HG03571 (cell line): Measurements from ENCODE around the gene THSD7B.

Source experiments
- ATAC-seq: cut with Tn5 transposase; IDR thresholded peaks from one replicate; pipeline ENCODE4 v1.9.1; 2021; ENCODE audit not compliant: unreplicated experiment

Gene THSD7B

GRCh38 chr2:137333386-137334165 is 568.2 kb downstream of the THSD7B start:
- ATAC-seq, result no peak

GRCh38 chr2:137336067-137336466 is 570.7 kb downstream of the THSD7B start:
- ATAC-seq, result no peak

GRCh38 chr2:137339051-137339450 is 573.7 kb downstream of the THSD7B start:
- no peak for ATAC-seq

GRCh38 chr2:137345994-137346393 is 580.6 kb downstream of the THSD7B start:
- ATAC-seq, result no peak

GRCh38 chr2:137348301-137348700 is 583.0 kb downstream of the THSD7B start:
- ATAC-seq, result no peak

- no peak for ATAC-seq
Measured at GRCh38 chr2:137357634-137358033, 592.3 kb downstream of the THSD7B start.

GRCh38 chr2:137367361-137367760 is 602.0 kb downstream of the THSD7B start:
- ATAC-seq, result no peak

GRCh38 chr2:137369106-137369505 is 603.8 kb downstream of the THSD7B start:
- no peak for ATAC-seq

GRCh38 chr2:137379186-137379585 is 613.8 kb downstream of the THSD7B start:
- no peak for ATAC-seq

GRCh38 chr2:137380610-137381009 is 615.3 kb downstream of the THSD7B start:
- no peak for ATAC-seq

- no peak for ATAC-seq
Measured at GRCh38 chr2:137381731-137382130, 616.4 kb downstream of the THSD7B start.

- no peak for ATAC-seq
Measured at GRCh38 chr2:137383391-137383790, 618.0 kb downstream of the THSD7B start.

- ATAC-seq, result no peak
Measured at GRCh38 chr2:137387044-137387443, 621.7 kb downstream of the THSD7B start.

GRCh38 chr2:137405496-137405895 is 640.2 kb downstream of the THSD7B start:
- ATAC-seq, result no peak

GRCh38 chr2:137411585-137411984 is 646.2 kb downstream of the THSD7B start:
- no peak for ATAC-seq

- ATAC-seq, result no peak
Measured at GRCh38 chr2:137420744-137421143, 655.4 kb downstream of the THSD7B start.

GRCh38 chr2:137435162-137435561 is 669.8 kb downstream of the THSD7B start:
- no peak for ATAC-seq

- no peak for ATAC-seq
Measured at GRCh38 chr2:137437386-137437785, 672.0 kb downstream of the THSD7B start.

- ATAC-seq, result no peak
Measured at GRCh38 chr2:137444970-137445369, 679.6 kb downstream of the THSD7B start.

GRCh38 chr2:137449454-137449853 is 684.1 kb downstream of the THSD7B start:
- no peak for ATAC-seq

- no peak for ATAC-seq
Measured at GRCh38 chr2:137454886-137455285, 689.5 kb downstream of the THSD7B start.

- no peak for ATAC-seq
Measured at GRCh38 chr2:137467246-137467862, 702.0 kb downstream of the THSD7B start.

- ATAC-seq, result no peak
Measured at GRCh38 chr2:137493261-137493660, 727.9 kb downstream of the THSD7B start.
